Pons (tissue), 1 donor: ENCODE results near the gene TNFRSF14.
A peak's percentile ranks its signal among the peaks of the same experiment; 100 is the strongest.
"Not testable (repeated sequence)": the region's sequence is repeated elsewhere in the genome, so short reads cannot be mapped to it uniquely, and the experiment has no call there.

Source experiments
- DNase-seq: peaks from one replicate; pipeline ENCODE4 v3.0.0-alpha.2; 2016; ENCODE audit warnings: low spot score

TNFRSF14 gene

GRCh38 chr1:2538376-2538775, 17.8 kb upstream of the TNFRSF14 start:
- no peak for DNase-seq

- DNase-seq: no peak
These were observed 17.3 kb upstream of the TNFRSF14 start for GRCh38 chr1:2538872-2539271.

- DNase-seq: no peak
These were observed 16.8 kb upstream of the TNFRSF14 start for GRCh38 chr1:2539312-2539907.

- no peak for DNase-seq
These were observed 15.2 kb upstream of the TNFRSF14 start for GRCh38 chr1:2540816-2541492.

- no peak for DNase-seq
These were observed 14.4 kb upstream of the TNFRSF14 start for GRCh38 chr1:2541619-2542245.

GRCh38 chr1:2542246-2542915, 13.8 kb upstream of the TNFRSF14 start:
- no peak for DNase-seq

GRCh38 chr1:2543543-2544092, 12.6 kb upstream of the TNFRSF14 start:
- peak; percentile 55 for DNase-seq

GRCh38 chr1:2544093-2544874, 11.9 kb upstream of the TNFRSF14 start:
- DNase-seq: no peak

GRCh38 chr1:2544875-2545640, 11.1 kb upstream of the TNFRSF14 start:
- no peak for DNase-seq

- DNase-seq: peak; percentile 84
These were observed 10.2 kb upstream of the TNFRSF14 start for GRCh38 chr1:2545754-2546514.

- peak; percentile 74 for DNase-seq
These were observed 9.5 kb upstream of the TNFRSF14 start for GRCh38 chr1:2546515-2547209.

GRCh38 chr1:2547210-2548067, 8.7 kb upstream of the TNFRSF14 start:
- no peak for DNase-seq

- DNase-seq: peak; percentile 79
These were observed 8.0 kb upstream of the TNFRSF14 start for GRCh38 chr1:2548068-2548589.

- DNase-seq: not testable (repeated sequence)
These were observed 6.7 kb upstream of the TNFRSF14 start for GRCh38 chr1:2549367-2550029.

GRCh38 chr1:2550309-2550861, 5.8 kb upstream of the TNFRSF14 start:
- not testable (repeated sequence) for DNase-seq

- DNase-seq: not testable (repeated sequence)
These were observed 4.6 kb upstream of the TNFRSF14 start for GRCh38 chr1:2551544-2551943.

GRCh38 chr1:2552189-2552588, 4.0 kb upstream of the TNFRSF14 start:
- no peak for DNase-seq
